HK-2 (cell line): Measurements from ENCODE around the gene CLSTN3.
"Not testable (repeated sequence)": the region's sequence is repeated elsewhere in the genome, so short reads cannot be mapped to it uniquely, and the experiment has no call there.

ENCODE experiments used
- DNase-seq: peaks from one replicate; pipeline ENCODE4 v3.0.0-alpha.2; 2018; ENCODE audit not compliant: unreplicated experiment

Gene CLSTN3

DNA sequence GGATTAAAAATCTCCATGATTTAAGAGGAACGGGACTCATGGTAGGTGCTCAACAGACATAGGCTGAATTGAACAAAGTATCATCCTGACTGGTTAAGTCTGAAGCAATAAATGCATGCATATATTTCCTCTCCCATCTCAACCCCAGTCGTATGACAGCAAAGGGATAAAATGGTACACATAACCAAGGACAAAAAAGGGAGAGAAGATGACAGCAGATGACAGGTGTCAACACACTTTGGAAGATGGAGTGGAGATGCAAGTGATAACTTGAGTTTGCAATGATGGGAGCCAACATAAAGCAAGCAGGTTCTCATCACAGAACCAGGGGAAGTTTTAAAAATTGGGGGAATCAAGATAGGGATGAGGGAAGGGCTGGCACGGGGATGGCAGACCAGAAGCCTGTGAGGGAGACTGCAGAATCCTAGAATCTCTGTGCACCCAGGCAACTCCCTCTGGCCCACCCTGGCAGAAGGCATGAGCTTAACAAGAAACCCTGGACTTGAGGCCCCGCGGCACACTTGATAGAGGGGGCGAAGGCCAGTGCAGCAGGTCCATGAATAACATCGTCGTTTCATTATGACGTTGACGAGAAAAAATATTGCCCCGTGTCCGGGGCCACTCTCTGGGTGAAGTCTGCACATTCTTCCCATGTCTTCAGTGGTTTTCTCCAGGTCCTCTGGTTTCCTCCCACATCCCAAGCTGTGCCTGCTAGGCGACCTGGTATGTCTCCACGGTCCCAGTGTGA is 26.2 kb upstream of the CLSTN3 start:
- DNase-seq, result no peak

DNA sequence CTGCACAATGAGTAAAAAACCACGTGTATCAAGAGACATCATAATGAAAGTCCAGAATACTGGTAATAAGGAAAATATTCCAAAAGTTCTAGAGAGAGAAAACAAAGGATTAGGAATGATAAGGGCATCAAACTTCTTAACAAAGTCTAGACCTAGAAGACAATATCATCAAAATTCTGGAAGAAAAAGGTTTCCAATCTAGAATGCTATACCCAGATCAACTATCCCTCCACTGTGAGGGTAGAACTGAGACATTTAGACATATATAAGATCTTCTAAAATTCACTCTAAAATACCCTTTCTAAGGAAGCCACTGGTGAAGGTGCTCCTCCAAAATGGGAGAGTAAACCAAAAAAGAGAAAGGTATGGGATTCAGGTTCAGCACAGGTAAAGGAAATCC is 24.1 kb upstream of the CLSTN3 start:
- no peak for DNase-seq

DNA sequence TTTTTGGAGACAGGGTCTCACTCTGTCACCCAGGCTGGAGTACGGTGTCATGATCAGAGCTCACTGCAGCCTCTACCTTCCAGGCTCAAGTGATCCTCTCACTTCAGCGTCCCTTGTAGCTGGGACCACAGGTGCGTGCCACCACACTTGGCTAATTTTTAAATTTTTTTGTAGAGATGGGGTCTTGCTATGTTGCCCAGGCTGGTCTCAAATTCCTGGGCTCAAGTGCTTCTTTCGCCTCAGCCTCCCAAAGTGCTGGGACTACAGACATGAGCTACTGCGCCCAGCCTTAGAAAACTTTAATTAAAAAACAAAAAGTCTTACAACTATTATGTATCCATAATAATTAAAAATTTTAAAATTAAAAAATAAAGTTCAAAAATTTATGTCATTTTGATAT is 23.0 kb upstream of the CLSTN3 start:
- not testable (repeated sequence) for DNase-seq

DNA sequence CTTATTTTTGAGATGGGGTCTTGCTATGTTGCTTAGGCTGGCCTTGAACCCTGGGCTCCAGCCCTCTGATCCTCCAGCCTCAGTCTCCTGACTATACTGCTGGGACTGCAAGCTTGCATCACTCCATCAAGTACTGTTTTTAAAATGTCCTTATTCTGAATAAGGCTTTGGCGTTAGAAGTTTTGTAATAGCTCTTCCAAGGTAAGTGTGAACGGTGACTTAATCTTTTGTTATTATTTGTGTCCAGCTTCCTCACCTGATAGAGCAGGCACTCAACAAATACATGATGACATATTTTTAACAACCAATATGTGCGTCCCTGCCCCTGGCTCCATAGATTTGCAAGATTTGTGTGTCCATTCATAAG is 22.6 kb upstream of the CLSTN3 start:
- no peak for DNase-seq

DNA sequence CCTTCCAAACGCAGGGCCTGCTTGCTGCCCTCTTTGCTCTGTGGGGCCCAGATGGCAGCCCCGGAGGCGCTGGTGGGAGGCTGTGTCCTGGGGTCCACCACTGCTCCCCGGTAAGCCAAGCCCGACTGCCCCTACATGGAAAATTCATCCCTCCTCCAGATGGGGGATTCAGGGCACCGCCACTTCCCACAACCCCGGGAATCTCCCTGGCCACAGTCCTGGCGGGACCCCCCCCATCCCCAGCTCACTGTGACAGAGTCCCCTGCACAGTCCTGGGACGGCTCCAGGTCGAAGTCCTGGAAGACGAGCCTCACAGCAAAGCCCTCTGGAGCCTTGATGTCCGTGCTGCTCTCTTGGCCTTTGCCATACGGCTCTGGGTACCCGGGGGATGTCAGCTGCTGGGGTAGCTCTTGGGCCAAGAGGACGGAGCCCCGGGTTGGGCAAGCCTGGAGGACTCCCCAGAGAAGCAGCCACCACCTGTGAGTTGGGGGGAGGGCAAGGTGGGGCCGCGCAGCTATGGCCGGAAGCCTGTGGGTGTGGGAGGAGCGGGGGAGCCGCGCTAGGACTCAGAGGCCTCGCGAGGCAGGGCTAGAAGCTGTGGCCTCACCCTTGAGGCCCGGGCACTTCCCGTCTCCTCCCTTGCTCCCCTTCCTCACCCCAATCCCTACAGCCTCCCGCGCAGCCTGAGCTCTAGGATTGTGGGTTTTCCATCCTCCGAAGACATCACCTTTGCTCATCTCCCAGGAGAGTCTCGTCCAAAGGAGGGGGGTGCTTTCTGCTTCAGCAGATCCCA is 22.0 kb upstream of the CLSTN3 start:
- peak; percentile 88 for DNase-seq

DNA sequence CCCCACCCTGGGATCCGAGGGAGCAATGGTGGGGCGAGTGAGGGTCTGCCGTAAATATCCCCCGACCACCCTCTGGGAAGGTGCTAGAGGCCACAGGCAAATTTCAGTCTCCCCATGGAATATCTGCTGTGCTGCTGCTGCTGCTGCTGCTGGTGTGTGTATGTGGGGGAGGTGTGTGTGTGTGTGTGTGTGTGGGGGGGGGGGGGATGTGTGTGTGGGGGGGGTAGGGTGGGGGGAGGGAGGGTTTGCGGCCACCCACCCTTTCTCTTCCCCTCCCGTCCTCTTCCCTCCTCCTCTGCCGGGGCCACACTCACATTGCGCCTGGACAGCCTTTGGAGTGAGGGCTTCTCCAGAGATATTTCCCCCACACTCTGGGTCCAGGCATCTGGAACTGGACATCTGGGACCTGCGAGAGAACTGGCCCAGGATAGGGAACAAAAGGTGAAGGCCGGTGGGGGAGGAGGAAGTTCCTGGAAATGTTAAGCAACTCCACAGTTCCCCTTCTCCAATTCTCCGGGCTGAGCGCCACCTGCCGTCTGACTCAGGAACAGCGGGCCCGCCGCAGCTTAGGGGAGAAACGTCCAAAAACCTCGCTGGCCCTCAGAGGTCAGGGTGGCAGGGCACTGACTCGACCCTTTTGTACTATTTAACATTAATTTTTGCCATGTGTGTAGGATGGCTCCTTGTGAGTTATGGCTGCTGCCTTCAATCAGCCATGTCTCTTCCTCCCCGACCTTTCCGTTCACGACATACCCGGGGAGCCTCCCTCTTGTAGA is 21.2 kb upstream of the CLSTN3 start, which contains the start of gene C1RL:
TSS of gene C1RL (minus strand) at position 419 of the 776 bp plus-strand sequence. CDS start at position 385, 34 bp downstream.
- DNase-seq, result peak; percentile 88

DNA sequence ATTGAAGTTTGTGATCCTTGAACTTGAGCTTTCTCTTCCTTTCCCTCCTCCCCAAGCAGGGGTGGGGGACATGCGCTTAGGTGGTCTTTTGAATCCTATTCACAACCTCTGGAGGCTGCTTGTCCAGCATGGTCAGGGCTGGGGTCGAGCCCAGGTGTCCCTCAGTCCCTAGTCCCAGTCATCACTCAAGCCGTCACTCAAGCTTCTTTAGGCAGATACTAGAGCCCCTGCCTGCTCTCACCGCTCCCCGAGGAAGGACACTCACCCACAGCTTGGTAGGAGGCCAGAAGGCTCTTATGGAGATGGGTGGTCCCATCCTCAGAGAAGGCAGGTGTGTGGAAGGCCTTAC is 20.6 kb upstream of the CLSTN3 start:
- DNase-seq, result no peak

DNA sequence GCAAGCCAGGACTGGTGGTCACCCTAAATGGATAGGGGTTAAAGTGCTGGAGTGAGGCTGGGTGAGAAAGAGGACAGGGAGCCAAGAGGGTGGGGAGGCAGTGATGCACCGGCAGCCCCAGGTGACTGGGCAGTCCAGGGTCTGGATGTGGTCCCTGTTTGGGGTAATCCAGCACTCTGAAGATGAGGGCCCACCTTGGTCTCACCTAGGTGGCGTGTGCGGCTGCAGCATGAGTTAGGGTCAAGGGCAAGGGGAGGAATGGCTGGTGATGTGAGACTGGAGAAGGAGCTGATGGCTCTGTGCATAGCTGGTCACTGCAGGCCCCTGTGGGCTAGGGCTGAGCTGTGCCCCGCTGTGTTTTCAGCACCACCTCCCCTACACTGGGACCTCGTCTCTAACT is 19.5 kb upstream of the CLSTN3 start:
- no peak for DNase-seq

DNA sequence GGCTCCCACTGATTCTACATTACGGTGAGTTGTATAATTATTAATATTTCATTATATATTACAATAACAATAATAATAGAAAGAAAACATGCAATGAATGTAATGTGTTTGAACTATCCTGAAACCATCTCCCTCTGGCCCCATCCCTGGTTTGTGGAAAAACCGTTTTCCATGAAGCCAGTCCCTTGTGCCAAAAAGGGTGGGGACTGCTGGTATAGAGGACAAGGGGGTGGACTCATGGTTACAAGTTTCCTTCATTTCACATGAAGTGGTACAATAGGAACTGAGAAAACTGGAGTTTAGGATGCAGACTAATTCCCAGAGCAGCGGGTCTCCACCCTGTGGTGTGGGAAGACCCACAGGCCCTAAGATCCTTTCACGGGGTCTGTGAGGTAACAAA is 18.1 kb upstream of the CLSTN3 start:
- DNase-seq, result no peak

DNA sequence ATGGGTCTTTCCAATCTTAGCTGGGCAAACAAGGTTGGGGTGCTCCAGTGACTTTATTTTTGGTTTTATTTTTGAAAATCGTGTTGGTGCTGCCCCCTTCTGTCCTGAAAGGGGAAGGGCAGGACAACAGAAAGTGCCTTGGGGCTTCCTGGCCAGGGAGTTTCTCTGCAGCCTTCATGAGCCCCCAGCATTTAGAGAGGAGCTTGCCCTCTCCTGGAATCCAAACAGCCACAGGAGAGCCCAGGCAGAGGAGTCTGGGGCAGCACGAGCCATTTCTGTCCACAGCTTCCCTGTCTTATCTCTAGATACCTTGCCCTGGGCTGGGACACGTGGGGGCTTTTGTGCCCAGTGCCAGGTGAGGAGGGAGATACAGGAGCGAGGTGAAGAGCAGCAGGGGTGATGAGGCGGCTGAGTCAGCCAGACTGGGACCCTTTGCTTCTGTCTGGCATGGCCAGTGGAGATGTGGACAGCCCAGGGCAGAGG is 16.7 kb upstream of the CLSTN3 start:
- DNase-seq, result no peak

DNA sequence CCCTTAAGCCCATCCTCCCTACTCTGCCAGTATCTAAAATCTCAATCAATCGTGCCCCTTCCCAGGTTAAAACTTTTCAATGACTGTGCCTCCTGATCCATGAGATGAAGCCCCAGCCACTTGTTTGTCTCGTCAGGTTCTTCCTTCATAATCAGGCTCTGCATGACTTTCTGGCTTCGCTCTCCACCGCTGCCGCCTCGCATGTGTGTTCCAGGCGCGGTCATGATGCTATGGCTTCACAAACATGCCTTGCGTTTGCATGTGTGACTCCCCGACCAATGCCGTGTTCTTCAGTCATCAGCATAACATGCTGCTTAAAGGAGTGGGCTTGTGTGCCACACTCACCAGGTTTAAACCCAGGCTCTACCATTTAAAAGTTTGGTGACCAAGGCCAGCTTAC is 16.2 kb upstream of the CLSTN3 start:
- no peak for DNase-seq

DNA sequence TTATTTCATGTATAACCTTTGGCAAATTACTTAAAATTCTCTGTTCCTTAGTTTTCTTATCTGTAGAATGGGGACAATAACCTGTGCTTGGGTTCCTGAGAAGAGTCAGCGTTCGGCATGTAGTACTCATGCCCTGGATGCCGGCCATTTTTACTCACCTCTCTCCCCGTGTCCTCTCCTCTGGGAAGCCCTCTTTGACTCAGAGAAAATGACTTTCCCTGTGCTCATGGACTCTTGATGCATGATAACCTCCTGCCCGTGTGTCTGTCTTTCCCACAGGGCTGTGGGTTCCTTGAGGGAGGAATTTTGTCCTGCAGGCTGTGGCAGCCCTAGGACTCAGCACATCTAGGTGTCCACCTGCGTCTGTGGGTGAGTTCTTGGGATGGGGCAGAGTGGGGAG is 15.3 kb upstream of the CLSTN3 start:
- no peak for DNase-seq

DNA sequence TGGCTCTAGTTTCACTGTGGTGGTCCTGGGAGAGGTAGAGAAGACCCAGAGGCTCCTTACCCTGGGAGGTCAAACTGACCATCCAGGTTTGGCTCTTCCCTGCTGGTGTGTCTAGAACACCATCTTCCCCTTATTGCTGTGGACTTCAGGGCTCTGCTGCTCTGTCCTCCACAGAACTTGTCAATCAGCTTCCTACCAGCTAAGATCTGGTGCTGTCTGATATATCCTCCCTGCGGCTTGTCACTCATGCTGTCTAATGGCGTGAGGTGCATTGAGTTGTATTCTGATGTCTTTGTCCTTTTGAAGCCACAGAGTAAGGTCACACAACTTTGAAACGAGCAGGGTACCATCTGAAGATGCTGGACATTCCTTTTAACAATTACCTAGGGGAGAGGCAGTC is 14.0 kb upstream of the CLSTN3 start:
- no peak for DNase-seq

DNA sequence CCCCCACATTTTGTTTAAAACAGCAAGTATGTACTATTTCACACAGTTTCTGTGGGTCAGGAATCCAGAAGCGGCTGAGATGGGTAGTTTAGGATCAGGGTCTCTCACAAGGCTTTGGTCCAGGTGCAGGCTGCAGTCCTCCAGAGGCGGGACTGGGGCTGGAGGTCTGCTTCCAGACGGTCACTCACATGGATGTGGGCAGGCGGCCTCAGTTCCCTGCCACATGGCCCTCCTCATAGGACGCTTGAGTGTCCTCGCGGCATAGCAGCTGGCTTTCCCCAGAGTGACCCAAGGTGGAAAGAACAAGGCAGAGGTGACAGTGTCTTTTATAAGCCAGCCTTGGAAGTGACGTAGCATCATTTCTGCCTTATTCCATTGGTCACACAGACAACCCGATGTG is 13.3 kb upstream of the CLSTN3 start:
- DNase-seq, result no peak

DNA sequence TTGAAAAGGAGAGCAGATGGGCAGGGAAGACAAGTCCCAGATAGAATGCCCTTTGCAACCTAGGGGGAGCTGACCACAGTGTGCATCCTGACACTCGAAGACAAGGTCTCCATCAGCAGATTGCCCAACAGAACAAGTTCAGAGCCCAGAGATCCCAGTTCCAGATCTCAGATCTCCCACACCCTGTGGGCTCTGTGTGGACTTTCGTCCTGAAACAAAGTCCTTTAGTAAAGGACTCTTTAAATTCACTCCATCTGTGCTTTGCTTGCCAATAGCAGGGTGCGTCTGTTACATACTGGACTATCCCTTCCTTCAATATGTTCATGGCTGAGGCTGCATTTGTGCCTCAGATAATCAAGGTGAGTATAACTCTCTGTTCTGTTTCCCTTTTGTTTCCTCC is 12.5 kb upstream of the CLSTN3 start:
- no peak for DNase-seq

DNA sequence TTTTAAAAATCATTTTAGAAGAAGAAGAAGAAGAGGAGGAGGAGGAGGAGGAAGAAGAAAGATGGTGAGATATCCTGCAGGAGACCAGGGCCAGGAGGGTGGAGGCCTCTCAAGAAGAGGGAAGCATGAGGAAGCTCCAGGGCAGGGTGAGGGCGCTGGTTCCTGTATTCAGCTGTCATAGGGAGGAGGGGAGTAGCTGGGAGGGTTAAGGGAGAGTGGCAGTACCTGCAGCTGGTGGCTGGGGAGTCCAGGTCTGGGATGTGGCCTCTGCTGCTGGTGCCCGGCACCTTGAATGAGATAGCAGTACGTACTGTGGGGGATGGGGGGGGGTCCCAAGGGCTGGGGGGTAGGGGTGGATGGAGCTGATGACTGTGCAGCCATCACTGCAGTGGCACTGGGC is 11.3 kb upstream of the CLSTN3 start:
- DNase-seq, result no peak

DNA sequence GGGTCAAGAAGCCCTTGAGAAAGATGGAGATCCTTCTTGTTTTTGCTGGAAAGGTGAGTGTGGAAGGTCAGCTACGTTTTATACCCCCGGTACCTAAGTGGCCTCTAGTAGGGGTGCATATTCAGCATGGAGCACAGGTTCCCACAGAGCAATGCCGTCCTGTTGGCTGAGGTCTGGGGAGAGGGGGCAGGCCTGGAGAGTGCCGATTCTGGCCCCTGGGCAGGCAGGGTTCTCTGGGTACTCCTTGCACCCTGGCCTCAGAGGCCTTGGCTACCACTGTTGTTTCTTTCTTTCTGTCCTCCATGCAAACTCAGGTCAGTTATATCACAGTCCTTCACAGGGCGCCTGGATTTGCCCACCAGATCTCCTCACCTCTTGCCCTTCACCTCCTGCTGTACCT is 10.0 kb upstream of the CLSTN3 start:
- no peak for DNase-seq

DNA sequence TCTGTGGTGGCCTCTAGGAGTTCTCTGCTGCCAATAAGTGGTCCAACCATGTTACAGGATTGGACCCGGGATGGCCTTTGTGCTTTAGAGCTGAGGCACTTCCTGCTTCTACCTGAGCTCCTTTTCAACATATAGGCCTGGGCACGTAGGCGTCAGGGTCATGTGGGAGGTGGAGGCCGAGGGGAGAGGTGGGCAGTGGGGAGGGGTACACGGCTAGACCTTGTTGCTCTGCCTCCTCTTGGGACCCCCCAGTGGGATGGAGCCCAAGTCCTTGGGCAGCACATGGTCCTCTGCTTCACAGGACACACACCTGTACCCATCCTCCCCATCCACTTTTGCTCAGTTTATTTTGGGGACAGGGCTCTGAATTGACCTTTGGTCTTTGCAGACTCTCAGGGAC is 8.8 kb upstream of the CLSTN3 start:
- DNase-seq, result no peak

DNA sequence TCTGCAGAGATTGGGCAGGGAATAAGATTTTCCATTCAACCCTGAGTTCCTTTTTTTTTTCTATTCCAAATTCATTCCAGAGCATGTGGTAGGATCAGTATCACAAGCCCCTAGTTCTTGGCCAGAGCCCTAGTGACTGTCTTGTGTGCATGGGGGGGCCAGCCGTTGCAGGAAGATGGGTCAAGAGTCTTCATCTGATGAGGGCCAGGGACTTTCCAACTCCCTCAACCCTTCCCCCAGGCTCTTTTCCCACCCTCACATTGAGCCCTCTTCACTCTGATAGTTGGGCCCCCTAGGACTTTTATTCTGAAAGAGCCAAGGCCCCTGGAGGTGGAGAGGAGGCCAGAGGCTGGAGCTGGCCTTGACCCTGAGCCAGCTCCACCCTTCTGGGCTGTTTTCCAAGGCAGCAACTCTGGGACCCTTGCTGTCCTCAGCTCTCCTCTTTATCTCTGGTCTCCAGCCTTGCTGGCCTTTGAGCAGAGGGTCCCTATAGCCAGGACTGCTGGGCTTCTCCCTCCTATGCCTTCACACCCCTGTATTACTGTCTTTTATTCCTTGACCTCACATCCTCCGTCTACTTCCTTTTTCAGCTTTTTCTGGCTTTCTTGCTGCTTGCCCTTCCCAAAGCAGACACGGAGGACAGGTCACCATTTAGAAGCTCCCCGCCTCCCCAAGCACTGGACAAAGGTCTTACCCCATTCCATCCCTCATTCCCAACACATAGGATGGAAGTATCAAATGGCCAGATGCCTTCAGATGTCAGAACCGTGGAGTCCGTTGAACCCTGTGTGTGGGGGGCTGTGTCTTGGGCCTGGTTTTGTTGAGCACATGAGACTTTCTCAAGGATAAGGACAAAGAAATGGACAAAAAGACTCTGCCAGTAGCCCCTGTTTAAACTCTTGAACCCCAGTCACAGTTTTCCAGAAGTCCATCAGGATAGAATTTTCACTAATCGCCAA is 7.1 kb upstream of the CLSTN3 start:
- DNase-seq, result no peak

DNA sequence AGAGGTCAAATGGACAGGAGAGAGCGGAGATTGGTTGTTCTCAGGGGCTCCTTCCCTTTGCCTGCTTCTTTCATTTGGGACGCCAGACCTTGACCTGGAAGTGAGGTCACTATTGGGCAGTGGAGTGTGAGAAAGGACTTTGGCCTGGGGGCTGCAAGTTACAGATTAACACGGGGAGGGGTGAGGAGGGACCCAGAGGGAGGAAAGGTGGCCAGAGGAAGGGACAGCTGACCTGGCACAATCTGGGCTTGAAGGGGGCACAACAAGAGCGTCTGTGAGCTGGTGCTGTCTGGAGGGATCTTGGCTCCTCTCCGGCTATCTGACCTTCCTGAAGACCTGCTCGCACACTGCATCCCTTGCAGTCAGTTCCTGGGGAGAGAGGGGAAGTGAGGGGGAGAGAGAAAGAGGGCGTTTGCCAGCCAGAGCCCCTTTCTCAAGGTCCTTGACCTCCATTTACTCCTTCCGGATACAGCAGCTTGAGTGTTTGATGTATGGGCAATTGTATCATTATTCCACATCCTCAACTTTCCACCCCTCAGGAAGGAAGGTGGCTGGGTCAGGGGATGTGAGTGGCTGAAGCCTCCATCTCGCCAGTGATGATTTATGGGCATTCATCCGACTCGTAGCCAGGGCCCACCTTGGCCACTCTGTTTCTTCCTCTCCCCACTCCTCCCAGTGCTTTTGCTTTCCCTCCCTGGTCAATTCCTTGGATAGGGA is 6.2 kb upstream of the CLSTN3 start:
- no peak for DNase-seq
